HepG2 (cell line): Measurements from ENCODE around the gene KCTD18. TPM values are rescaled to one million over a fixed set of nuclear protein-coding genes. Genes with fewer than 3 reads are reported as not detected.

Source experiments
- BRD4 ChIP-seq: sonication (generic); formaldehyde crosslinking; IDR thresholded peaks from 2 replicates; pipeline ENCODE4 v1.4.0; 2020; ENCODE audit warnings: missing genetic modification reagents
- ETS1 ChIP-seq: sonication (generic); formaldehyde crosslinking; IDR thresholded peaks from 2 replicates; pipeline ENCODE4 v1.4.0; 2020; ENCODE audit warnings: missing genetic modification reagents
- EZH2 ChIP-seq: conservative IDR thresholded peaks from 2 replicates; pipeline ENCODE4 v1.6.1; 2012; ENCODE audit warnings: mild to moderate bottlenecking, low read depth, low read length, moderate library complexity
- GLMP ChIP-seq: sonication (generic); formaldehyde crosslinking; IDR thresholded peaks from 2 replicates; pipeline ENCODE4 v1.9.0; 2021; ENCODE audit warnings: missing genetic modification reagents, mild to moderate bottlenecking, borderline replicate concordance
- HNRNPLL ChIP-seq: fragments of 200-400 bp; formaldehyde crosslinking; IDR thresholded peaks from 2 replicates; pipeline ENCODE4 v1.6.1; 2017; ENCODE audit warnings: mild to moderate bottlenecking, low read depth, low read length; ENCODE audit not compliant: poor library complexity, severe bottlenecking
- JDP2 ChIP-seq: sonication (generic); formaldehyde crosslinking; IDR thresholded peaks from 2 replicates; pipeline ENCODE4 v1.8.1; 2022; ENCODE audit warnings: missing genetic modification reagents, borderline replicate concordance
- KAT8 ChIP-seq: IDR thresholded peaks from 2 replicates; pipeline ENCODE4 v1.6.1; 2016; ENCODE audit warnings: missing genetic modification reagents, missing compliant biosample characterization
- NFYC ChIP-seq: IDR thresholded peaks from 2 replicates; pipeline ENCODE4 v1.6.1; 2016; ENCODE audit warnings: missing genetic modification reagents, missing compliant biosample characterization
- PLSCR1 ChIP-seq: sonication (generic); formaldehyde crosslinking; IDR thresholded peaks from 2 replicates; pipeline ENCODE4 v1.5.0; 2020; ENCODE audit warnings: missing genetic modification reagents, mild to moderate bottlenecking, borderline replicate concordance
- POLR2AphosphoS2 ChIP-seq: IDR thresholded peaks from 2 replicates; pipeline ENCODE4 v1.6.1; 2011; ENCODE audit warnings: low read depth, low read length, improper control_type of control experiment
- RFX1 ChIP-seq: fragments of 450-650 bp; IDR thresholded peaks from 2 replicates; pipeline ENCODE4 v1.6.1; 2017
- RFXAP ChIP-seq: sonication (generic); formaldehyde crosslinking; IDR thresholded peaks from 2 replicates; pipeline ENCODE4 v1.4.0; 2020; ENCODE audit warnings: missing genetic modification reagents, borderline replicate concordance
- TOPORS ChIP-seq: sonication (generic); formaldehyde crosslinking; IDR thresholded peaks from 2 replicates; pipeline ENCODE4 v1.8.0; 2023; ENCODE audit warnings: mild to moderate bottlenecking, missing genetic modification reagents
- ZBTB10 ChIP-seq: sonication (generic); formaldehyde crosslinking; IDR thresholded peaks from 2 replicates; pipeline ENCODE4 v1.4.0; 2020; ENCODE audit warnings: missing genetic modification reagents, borderline replicate concordance
- ZFP36L1 ChIP-seq: sonication (generic); formaldehyde crosslinking; IDR thresholded peaks from 2 replicates; pipeline ENCODE4 v1.8.0; 2022; ENCODE audit warnings: mild to moderate bottlenecking, missing genetic modification reagents, moderate library complexity
- ZNF350 ChIP-seq: sonication (generic); formaldehyde crosslinking; IDR thresholded peaks from 2 replicates; pipeline ENCODE4 v1.4.0; 2020; ENCODE audit warnings: mild to moderate bottlenecking, low read depth, missing genetic modification reagents, borderline replicate concordance
- ZNF484 ChIP-seq: sonication (generic); formaldehyde crosslinking; IDR thresholded peaks from 2 replicates; pipeline ENCODE4 v1.5.1; 2020; ENCODE audit warnings: mild to moderate bottlenecking, low read depth, missing genetic modification reagents, borderline replicate concordance
- ZNF616 ChIP-seq: sonication (generic); formaldehyde crosslinking; IDR thresholded peaks from 2 replicates; pipeline ENCODE4 v1.5.0; 2020; ENCODE audit warnings: low read depth, mild to moderate bottlenecking, missing genetic modification reagents
- ZNF75D ChIP-seq: sonication (generic); formaldehyde crosslinking; IDR thresholded peaks from 2 replicates; pipeline ENCODE4 v1.8.1; 2023; ENCODE audit warnings: missing genetic modification reagents, mild to moderate bottlenecking, borderline replicate concordance
- polyA plus RNA-seq, 8 experiments: library from polyadenylated mRNA; depleted of rRNA in 3 of 8; stranded (reverse) in 7 of 8; unstranded in 1 of 8; fragments of >200 nt; fragmentation: Illumina TruSeq in 4 of 8; extraction: Trizol in 4 of 8; gene quantifications; 2 replicates each; pipeline versions ENCODE4 v1.2.1 to v1.2.3, GENCODE V29; 2011 to 2016; ENCODE audit warnings: low read depth in 4 of 8, missing spikeins in 1 of 8, mixed read lengths in 1 of 8; ENCODE audit not compliant: insufficient read depth in 1 of 8
- total RNA-seq, 5 experiments: library from RNA; depleted of rRNA; stranded (reverse); fragments of >200 nt; fragmentation: Illumina TruSeq; extraction: Trizol; gene quantifications; 2 replicates each; pipeline ENCODE4 v1.2.3, GENCODE V29; 2016; ENCODE audit warnings: low read depth in 1 of 5
- TF ChIP-seq, protein P1 (sequence below): IDR thresholded peaks from 2 replicates; pipeline ENCODE4 v1.6.1; 2012; ENCODE audit warnings: inconsistent platforms
- TF ChIP-seq, protein P2 (sequence below): sonication (generic); formaldehyde crosslinking; IDR thresholded peaks from 2 replicates; pipeline ENCODE4 v1.4.0; 2020; ENCODE audit warnings: missing genetic modification reagents, borderline replicate concordance

Gene KCTD18
- total and polyA plus RNA-seq, 2 of the 13 experiments (the other 11 are each of a cell fraction or from before 2014, with no cell fraction given), result 2.2 to 7.1 TPM

- peak; percentile 99 for TF ChIP-seq KAT8
- TF ChIP-seq RFXAP (CRISPR knock-in tag), result peak; percentile 87; the same call in 1 of the 2 replicates
- TF ChIP-seq ZNF484 (CRISPR knock-in tag), result no peak
- TF ChIP-seq ZNF616 (CRISPR knock-in tag), result peak; percentile 79; the same call in 1 of the 2 replicates
- TF ChIP-seq EZH2, result no peak
- TF ChIP-seq JDP2 (CRISPR knock-in tag), result no peak
- TF ChIP-seq ZNF350 (CRISPR knock-in tag), result peak; percentile 97
- TF ChIP-seq TOPORS (CRISPR knock-in tag), result peak; percentile 96; the same call in 1 of the 2 replicates
- TF ChIP-seq HNRNPLL, result peak; percentile 98
- no peak for TF ChIP-seq ZNF75D (CRISPR knock-in tag)
- TF ChIP-seq ZBTB10, result no peak
- no peak for TF ChIP-seq ETS1 (CRISPR knock-in tag)
- peak; percentile 87; the same call in 1 of the 2 replicates for TF ChIP-seq ZFP36L1 (CRISPR knock-in tag)
- TF ChIP-seq POLR2AphosphoS2, result no peak
- TF ChIP-seq GLMP (CRISPR knock-in tag), result no peak
- peak; percentile 98 for TF ChIP-seq NFYC (CRISPR knock-in tag)
- TF ChIP-seq RFX1, result no peak; the same call in 1 of the 2 replicates
- peak; percentile 85 for TF ChIP-seq BRD4 (CRISPR knock-in tag)
- TF ChIP-seq, protein P1, sequence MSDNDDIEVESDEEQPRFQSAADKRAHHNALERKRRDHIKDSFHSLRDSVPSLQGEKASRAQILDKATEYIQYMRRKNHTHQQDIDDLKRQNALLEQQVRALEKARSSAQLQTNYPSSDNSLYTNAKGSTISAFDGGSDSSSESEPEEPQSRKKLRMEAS, result peak; percentile 87
- TF ChIP-seq PLSCR1 (CRISPR knock-in tag), result no peak
- TF ChIP-seq, protein P2, sequence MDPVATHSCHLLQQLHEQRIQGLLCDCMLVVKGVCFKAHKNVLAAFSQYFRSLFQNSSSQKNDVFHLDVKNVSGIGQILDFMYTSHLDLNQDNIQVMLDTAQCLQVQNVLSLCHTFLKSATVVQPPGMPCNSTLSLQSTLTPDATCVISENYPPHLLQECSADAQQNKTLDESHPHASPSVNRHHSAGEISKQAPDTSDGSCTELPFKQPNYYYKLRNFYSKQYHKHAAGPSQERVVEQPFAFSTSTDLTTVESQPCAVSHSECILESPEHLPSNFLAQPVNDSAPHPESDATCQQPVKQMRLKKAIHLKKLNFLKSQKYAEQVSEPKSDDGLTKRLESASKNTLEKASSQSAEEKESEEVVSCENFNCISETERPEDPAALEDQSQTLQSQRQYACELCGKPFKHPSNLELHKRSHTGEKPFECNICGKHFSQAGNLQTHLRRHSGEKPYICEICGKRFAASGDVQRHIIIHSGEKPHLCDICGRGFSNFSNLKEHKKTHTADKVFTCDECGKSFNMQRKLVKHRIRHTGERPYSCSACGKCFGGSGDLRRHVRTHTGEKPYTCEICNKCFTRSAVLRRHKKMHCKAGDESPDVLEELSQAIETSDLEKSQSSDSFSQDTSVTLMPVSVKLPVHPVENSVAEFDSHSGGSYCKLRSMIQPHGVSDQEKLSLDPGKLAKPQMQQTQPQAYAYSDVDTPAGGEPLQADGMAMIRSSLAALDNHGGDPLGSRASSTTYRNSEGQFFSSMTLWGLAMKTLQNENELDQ, result no peak
Observed at GRCh38 chr2:200525882-200526651, 16.2 kb upstream of the KCTD18 start, which contains the start of gene SGO2 (continued).
